ENCODE results near the gene MPEG1.

MPEG1 gene

DNA sequence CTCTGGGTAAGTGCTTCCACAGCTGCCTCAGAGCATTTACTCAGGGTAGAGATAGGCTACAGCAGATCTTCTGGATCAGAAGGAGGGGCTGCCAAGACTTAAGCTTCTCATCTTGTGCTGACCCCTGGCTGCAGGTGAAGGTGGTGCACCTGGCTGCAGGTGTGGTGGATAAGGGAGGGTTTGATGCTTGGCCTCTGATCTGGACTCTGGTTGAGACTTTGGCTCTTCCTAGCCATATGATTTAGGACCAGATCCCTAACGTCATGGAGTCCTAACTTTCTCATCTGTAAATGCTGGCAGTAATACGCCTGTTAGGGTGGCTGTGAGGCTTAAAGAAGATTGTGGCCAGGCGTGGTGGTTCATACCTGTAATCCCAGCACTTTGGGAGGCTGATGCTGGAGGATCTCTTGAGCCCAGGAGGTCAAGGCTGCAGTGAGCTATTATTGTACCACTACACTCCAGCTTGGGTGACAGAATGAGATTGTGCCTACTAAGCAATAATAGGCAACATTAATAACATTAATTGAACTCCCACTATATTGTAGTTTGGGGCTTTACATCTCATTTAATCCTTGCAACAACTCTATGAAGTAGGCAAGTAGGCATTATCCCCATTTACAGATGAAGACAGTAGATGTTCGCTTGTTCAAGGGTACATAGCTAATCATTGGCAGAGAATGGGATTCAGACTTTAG is 30.1 kb downstream of the MPEG1 start:
- no peak overlapping the region for H3K4me3 Mint-ChIP-seq
- H3K36me3 Mint-ChIP-seq (ENCODE audit: insufficient read depth), result no peaks in the 10 kb centered on the region
- H3K4me1 Mint-ChIP-seq, result no peaks in the 10 kb centered on the region
- ATAC-seq (replicated peaks; ENCODE audit: extremely low read depth, poor library complexity, severe bottlenecking) (no peak), DNase-seq (ENCODE audit: low spot score in 2 of 2) (no peak)
- H3K9me3 Mint-ChIP-seq, result no peaks in the 10 kb centered on the region
- no peaks in the 10 kb centered on the region for H3K27me3 Mint-ChIP-seq
- no peak overlapping the region for H3K27ac Mint-ChIP-seq (ENCODE audit: low read depth)

DNA sequence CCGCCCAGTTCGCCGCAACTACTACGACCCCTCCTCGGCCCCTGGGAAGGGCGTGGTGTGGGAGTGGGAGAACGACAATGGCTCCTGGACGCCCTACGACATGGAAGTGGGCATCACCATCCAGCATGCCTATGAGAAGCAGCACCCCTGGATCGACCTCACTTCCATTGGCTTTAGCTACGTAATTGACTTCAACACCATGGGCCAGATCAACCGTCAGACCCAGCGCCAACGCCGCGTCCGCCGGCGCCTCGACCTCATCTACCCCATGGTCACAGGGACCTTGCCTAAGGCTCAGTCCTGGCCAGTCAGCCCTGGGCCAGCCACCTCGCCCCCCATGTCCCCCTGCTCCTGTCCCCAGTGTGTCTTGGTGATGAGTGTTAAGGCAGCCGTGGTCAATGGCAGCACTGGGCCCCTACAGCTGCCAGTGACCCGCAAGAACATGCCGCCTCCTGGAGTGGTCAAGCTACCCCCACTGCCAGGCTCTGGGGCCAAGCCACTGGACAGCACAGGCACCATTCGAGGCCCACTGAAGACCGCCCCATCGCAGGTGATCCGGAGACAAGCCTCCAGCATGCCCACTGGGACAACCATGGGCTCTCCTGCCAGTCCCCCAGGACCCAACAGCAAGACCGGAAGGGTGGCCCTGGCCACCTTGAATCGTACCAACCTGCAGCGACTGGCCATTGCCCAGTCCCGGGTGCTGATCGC is 30.8 kb downstream of the MPEG1 start:
- no peaks in the 10 kb centered on the region for H3K27me3 Mint-ChIP-seq
- H3K9me3 Mint-ChIP-seq, result no peaks in the 10 kb centered on the region
- no peaks in the 10 kb centered on the region for H3K4me1 Mint-ChIP-seq
- no peak overlapping the region for H3K4me3 Mint-ChIP-seq
- no peaks in the 10 kb centered on the region for H3K36me3 Mint-ChIP-seq (ENCODE audit: insufficient read depth)
- DNase-seq (ENCODE audit: low spot score in 2 of 2) (no peak), ATAC-seq (replicated peaks; ENCODE audit: extremely low read depth, poor library complexity, severe bottlenecking) (no peak)
- no peak overlapping the region for H3K27ac Mint-ChIP-seq (ENCODE audit: low read depth)

DNA sequence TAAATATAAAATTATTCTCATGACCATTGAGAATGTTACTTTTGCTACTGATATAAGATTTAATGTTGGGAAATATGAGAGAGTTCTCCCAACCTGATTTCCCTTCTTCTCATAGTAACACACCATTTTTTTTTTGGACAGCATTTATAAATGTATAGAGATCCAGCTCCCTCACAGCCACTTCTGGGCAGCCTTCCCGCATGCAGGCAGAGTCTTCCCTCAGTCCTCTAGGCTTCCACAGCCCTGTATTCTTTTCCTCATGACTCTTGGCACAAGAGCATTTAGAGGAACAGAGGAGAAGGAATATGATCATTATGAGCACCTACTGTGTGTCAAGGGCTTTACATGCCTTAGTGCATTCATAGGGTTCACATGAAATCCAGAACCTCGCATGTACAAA is 31.8 kb downstream of the MPEG1 start:
- ATAC-seq (replicated peaks; ENCODE audit: extremely low read depth, poor library complexity, severe bottlenecking) (no peak), DNase-seq (ENCODE audit: low spot score in 2 of 2) (no peak)
- no peaks in the 10 kb centered on the region for H3K36me3 Mint-ChIP-seq (ENCODE audit: insufficient read depth)
- no peaks in the 10 kb centered on the region for H3K27me3 Mint-ChIP-seq
- H3K27ac Mint-ChIP-seq (ENCODE audit: low read depth), result no peak overlapping the region
- no peak overlapping the region for H3K4me3 Mint-ChIP-seq
- no peaks in the 10 kb centered on the region for H3K9me3 Mint-ChIP-seq
- H3K4me1 Mint-ChIP-seq, result no peaks in the 10 kb centered on the region

DNA sequence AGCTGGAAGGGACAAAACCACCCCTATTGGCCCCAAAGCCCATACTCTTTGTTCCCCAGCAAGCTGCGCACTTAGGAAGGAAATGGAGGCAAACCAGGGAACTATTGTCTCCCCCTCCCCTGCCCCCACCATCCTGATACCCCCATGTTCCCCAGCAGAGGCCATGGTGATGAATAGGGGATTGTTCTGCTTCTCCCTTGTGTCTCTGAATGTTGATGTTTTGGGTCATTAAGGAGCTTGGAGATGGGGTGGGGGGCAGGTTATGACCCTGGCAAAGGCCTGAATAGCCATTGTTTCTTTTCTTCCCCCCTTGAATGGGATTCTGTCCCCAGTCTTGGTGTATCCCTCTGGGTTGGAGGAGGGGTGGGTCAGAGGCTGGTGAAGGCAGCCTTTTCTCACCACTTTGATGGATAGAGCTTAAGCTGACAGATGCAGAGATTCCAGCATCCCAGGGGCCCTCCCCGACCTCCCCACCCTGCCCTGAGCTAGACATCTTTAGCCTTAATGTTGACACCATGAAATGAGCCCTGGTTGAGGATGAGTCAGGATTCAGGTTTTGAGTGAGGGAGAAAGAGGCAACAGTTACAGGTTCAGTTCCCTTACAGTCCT is 32.5 kb downstream of the MPEG1 start:
- ATAC-seq (replicated peaks; ENCODE audit: extremely low read depth, poor library complexity, severe bottlenecking) (no peak), DNase-seq (ENCODE audit: low spot score in 2 of 2) (no peak)
- H3K36me3 Mint-ChIP-seq (ENCODE audit: insufficient read depth), result no peaks in the 10 kb centered on the region
- no peaks in the 10 kb centered on the region for H3K4me1 Mint-ChIP-seq
- no peak overlapping the region for H3K27ac Mint-ChIP-seq (ENCODE audit: low read depth)
- H3K27me3 Mint-ChIP-seq, result no peaks in the 10 kb centered on the region
- H3K4me3 Mint-ChIP-seq, result no peak overlapping the region
- H3K9me3 Mint-ChIP-seq, result no peaks in the 10 kb centered on the region

DNA sequence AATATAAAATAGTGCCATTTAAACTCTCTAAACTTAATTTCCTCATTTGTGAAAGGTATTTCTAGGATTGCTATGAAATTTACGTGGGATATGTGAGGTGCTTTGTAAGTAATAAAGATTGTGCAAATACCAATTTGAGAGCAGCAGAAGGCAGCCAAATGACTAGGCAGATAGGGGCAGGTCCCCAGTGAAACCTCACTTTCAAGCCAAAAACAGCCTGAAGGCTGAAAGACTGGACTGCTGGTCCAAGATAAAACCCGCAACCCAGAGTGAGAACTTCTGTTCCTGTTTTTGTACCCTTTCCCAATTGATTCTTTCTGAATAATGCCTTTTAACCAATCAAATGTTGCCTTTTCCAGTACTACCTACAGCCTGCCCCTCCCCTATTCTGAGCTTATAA is 33.6 kb downstream of the MPEG1 start:
- no peak for DNase-seq (ENCODE audit: low spot score in 2 of 2)
- Mint-ChIP-seq H3K4me1 (peaks cover under 1% of the 10 kb centered on the region), H3K27me3 (no peaks in the 10 kb centered on the region), H3K27ac (ENCODE audit: low read depth) (no peak overlapping the region), H3K9me3 (no peaks in the 10 kb centered on the region), H3K4me3 (no peak overlapping the region), H3K36me3 (ENCODE audit: insufficient read depth) (no peaks in the 10 kb centered on the region)
- ATAC-seq (replicated peaks; ENCODE audit: extremely low read depth, poor library complexity, severe bottlenecking), result no peak

DNA sequence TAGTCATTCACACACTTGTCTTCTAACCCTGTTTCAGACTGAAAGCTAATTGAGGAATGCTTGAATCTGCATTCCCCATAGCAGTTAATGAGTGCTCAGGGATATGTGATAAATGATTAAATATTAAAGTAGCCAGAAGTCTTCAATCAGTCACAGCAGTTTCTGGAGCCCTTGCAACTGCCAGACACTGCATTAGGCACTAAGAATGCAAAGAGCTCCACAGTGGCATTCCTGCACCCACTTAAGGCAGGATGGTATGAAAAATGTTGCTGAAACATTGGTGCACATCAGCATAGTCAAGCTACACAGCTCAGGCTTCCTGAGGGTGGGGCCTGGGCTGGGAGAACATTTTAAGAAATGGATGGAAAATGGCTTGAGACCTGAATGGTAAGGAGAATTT is 34.3 kb downstream of the MPEG1 start:
- no peak overlapping the region for H3K4me3 Mint-ChIP-seq
- no peaks in the 10 kb centered on the region for H3K9me3 Mint-ChIP-seq
- peaks cover 1% of the 10 kb centered on the region for H3K36me3 Mint-ChIP-seq (ENCODE audit: insufficient read depth)
- H3K27ac Mint-ChIP-seq (ENCODE audit: low read depth), result no peak overlapping the region
- no peak for DNase-seq (ENCODE audit: low spot score in 2 of 2)
- no peak for ATAC-seq (replicated peaks; ENCODE audit: extremely low read depth, poor library complexity, severe bottlenecking)
- peaks cover 4% of the 10 kb centered on the region for H3K4me1 Mint-ChIP-seq
- peaks cover under 1% of the 10 kb centered on the region for H3K27me3 Mint-ChIP-seq

DNA sequence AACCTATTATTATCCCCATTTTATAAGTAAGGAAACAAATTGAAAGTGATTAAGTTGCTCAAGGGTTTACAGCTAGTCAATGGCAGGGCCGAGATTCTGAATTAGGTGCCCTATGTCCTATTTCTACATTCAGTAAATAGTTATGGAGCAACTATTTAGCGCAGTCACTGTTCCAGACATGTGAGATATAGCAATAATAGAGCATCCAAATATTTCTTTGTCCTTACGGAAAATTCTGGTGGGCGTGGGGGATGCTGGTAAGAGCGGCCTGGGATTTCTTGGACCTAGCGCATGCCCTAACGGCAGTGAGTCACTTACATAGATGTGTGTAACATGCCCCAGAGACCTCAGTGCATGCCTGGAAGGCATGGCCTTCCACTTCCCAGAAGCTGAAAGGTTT is 36.4 kb downstream of the MPEG1 start:
- Mint-ChIP-seq H3K9me3 (no peaks in the 10 kb centered on the region), H3K4me3 (no peak overlapping the region), H3K36me3 (ENCODE audit: insufficient read depth) (peaks cover 6% of the 10 kb centered on the region), H3K27me3 (peaks cover 8% of the 10 kb centered on the region), H3K27ac (ENCODE audit: low read depth) (no peak overlapping the region), H3K4me1 (peaks cover 13% of the 10 kb centered on the region)
- DNase-seq (ENCODE audit: low spot score in 2 of 2), result no peak
- no peak for ATAC-seq (replicated peaks; ENCODE audit: extremely low read depth, poor library complexity, severe bottlenecking)

DNA sequence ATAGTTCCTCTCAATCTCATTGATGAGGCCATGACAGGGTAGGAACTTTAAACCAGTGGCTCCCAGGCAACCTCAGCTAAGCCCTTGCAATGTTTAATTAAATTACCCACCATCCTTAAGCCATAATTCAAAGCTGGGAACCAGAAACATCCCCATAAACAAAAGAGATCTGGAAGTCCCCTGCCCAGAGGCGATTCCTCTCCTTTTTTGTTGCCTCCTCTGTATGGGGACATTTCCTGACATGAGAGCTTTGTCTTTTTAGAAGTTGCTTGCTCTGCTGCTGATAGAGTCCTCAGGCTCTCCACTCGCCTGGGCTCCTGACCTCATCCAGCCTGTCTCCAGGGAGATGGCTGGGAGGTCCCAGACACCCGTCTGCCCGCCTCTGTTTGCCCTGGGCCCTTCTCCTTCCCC is 37.6 kb downstream of the MPEG1 start:
- Mint-ChIP-seq H3K4me1 (peaks cover 13% of the 10 kb centered on the region), H3K27ac (ENCODE audit: low read depth) (no peak overlapping the region), H3K27me3 (peaks cover 8% of the 10 kb centered on the region), H3K4me3 (no peak overlapping the region), H3K36me3 (ENCODE audit: insufficient read depth) (peaks cover 6% of the 10 kb centered on the region), H3K9me3 (no peaks in the 10 kb centered on the region)
- DNase-seq (ENCODE audit: low spot score in 2 of 2), result no peak
- ATAC-seq (replicated peaks; ENCODE audit: extremely low read depth, poor library complexity, severe bottlenecking), result no peak

DNA sequence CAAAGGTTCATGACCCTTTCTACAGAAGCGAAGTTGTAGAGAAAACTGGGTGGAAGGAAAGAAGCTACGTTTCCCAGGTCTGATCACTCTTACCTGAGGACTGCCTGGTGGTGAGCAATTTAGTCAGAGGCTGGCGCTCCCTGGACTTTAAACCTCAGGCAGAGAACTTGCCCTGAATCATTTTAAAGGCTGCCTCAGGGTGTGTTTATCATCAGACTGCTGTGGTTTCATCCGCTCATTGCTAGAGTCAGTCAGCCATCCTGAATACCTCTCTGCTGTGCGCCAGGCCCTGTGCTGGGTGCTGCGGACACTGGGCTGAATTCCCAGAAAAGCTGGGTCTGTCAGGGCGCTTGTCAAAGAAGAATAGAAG is 38.1 kb downstream of the MPEG1 start:
- ATAC-seq (replicated peaks; ENCODE audit: extremely low read depth, poor library complexity, severe bottlenecking), result no peak
- Mint-ChIP-seq H3K9me3 (no peaks in the 10 kb centered on the region), H3K4me1 (peaks cover 13% of the 10 kb centered on the region), H3K27me3 (peaks cover 8% of the 10 kb centered on the region), H3K36me3 (ENCODE audit: insufficient read depth) (peaks cover 6% of the 10 kb centered on the region), H3K4me3 (no peak overlapping the region), H3K27ac (ENCODE audit: low read depth) (no peak overlapping the region)
- no peak for DNase-seq (ENCODE audit: low spot score in 2 of 2)

DNA sequence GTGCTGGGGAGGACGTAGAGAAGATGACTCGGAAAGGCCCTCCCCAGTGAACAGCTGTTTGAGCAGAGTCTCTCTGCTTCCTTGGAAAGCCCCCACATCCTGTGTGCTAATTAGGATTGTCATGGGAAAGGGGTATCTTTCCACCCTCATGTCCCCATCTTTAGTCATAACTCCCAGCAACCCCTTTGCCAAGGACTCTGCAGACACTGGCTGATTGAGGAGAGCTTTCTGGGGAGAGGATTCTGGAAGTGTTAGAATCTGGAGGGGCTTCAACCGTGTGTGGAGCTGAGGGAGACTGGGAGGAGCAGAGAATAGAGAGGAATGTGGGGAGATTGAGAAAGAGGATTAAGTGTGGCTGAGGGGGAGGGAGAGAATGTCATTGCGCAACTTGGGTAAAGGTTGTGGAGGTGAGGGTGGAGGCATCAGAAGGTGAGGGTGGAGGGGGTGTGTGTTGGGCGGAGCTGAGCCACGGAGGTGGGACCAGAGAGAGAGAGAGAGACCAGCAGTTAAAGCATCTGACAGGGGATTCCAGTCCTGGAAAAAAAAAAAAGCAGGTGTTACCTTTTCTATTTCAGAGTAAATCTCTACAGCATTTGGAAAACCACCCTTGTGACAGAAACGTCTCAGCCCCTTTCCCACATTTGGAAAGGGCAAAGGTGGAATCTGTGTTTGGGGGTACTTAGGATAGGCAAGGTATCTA is 38.6 kb downstream of the MPEG1 start:
- ATAC-seq (replicated peaks; ENCODE audit: extremely low read depth, poor library complexity, severe bottlenecking) (no peak), DNase-seq (ENCODE audit: low spot score in 2 of 2) (no peak)
- Mint-ChIP-seq H3K36me3 (ENCODE audit: insufficient read depth) (peaks cover 6% of the 10 kb centered on the region), H3K4me3 (no peak overlapping the region), H3K9me3 (no peaks in the 10 kb centered on the region), H3K4me1 (peaks cover 13% of the 10 kb centered on the region), H3K27ac (ENCODE audit: low read depth) (no peak overlapping the region), H3K27me3 (peaks cover 8% of the 10 kb centered on the region)

DNA sequence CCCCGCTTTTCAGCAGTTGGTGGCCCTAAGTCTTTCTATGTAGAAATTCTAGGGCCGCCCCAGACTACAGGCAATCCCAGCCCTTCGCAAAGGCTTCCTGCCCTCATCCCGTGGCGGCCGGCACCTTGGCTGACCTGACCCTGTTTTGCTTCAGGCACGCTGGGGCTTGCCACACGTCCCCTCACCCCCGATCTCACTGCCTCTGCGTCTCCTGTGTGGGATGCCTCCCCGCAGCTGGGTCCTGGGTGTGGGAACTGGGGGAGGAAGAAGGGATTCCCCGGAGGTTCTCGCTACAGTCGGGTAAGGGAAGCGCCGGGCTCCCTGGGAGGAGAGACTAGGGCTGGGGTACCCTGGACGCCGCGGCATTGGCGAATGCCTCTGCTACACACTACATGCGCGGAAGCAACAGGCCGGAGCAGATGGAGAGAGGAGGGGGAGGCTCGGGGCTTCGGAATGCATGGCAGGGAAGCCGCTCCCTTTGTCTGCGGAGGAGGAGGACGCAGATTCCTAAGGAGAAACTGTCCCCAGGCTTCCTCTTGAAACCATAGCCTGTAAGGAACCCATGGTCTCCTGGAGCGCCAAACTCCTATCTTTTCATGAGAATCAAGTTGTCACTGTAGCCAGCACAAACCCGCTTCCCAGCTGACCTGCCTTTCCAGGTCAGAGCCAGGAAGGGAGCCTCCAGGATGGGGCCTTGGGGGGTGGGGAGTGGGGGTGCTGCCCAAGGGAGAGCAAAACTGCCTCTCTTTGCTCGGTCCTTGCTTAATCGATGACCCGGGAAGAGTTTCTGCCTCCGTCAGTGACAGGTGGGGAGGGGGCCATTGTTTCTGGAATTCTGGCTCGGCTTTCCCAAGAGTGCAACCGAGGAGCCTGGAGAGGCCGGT is 39.4 kb downstream of the MPEG1 start:
- Mint-ChIP-seq H3K27me3 (peaks cover 8% of the 10 kb centered on the region), H3K4me1 (peaks cover 13% of the 10 kb centered on the region), H3K9me3 (no peaks in the 10 kb centered on the region), H3K27ac (ENCODE audit: low read depth) (peak overlapping the region; percentile 46), H3K36me3 (ENCODE audit: insufficient read depth) (peaks cover 6% of the 10 kb centered on the region), H3K4me3 (peak overlapping the region; percentile 89)
- ATAC-seq (replicated peaks; ENCODE audit: extremely low read depth, poor library complexity, severe bottlenecking) (no peak), DNase-seq (ENCODE audit: low spot score in 2 of 2) (no peak)

Measured in central memory CD8-positive, alpha-beta T cell (primary cell).